Stimulated activated CD4-positive, alpha-beta T cell treated with anti-CD3 and anti-CD28 coated beads, Interleukin-4, amount 100 ng/mL, for 1 hour (primary cell): ENCODE measurements around the gene CSNK2A2.

Experiments
- DNase-seq: peaks from one replicate; pipeline ENCODE4 v3.0.0-alpha.2; 2020

CSNK2A2 gene

GRCh38 chr16:58109330-58109729, 88.6 kb downstream of the CSNK2A2 start:
- DNase-seq: no peak
